ENCODE results near the gene RBM33. TPM values are rescaled to one million over a fixed set of nuclear protein-coding genes. Genes with fewer than 3 reads are reported as not detected.

Gene RBM33
- total RNA-seq, 1 donor from 2014 or later, result 73.2 TPM

GRCh38 chr7:155763122-155763521, 118.7 kb downstream of the RBM33 start:
- no peaks in the 10 kb centered on the region for H3K27me3 Mint-ChIP-seq (ENCODE audit: low read depth)
- H3K4me3 Mint-ChIP-seq, result no peak overlapping the region
- no peak for DNase-seq (ENCODE audit: low read depth, low spot score)
- H3K9me3 Mint-ChIP-seq, result no peaks in the 10 kb centered on the region
- peaks cover 23% of the 10 kb centered on the region for H3K36me3 Mint-ChIP-seq (ENCODE audit: low read depth)
- TF ChIP-seq CTCF (conservative IDR thresholded peaks at IDR 0.05), result no peak
- H3K27ac Mint-ChIP-seq (ENCODE audit: unreplicated experiment), result no peak overlapping the region
- peaks cover 14% of the 10 kb centered on the region for H3K4me1 Mint-ChIP-seq

GRCh38 chr7:155763691-155764437, 119.4 kb downstream of the RBM33 start:
- H3K27me3 Mint-ChIP-seq (ENCODE audit: low read depth), result no peaks in the 10 kb centered on the region
- H3K36me3 Mint-ChIP-seq (ENCODE audit: low read depth), result peaks cover 24% of the 10 kb centered on the region
- no peak for TF ChIP-seq CTCF (conservative IDR thresholded peaks at IDR 0.05)
- peaks cover 14% of the 10 kb centered on the region for H3K4me1 Mint-ChIP-seq
- DNase-seq (ENCODE audit: low read depth, low spot score), result no peak
- no peak overlapping the region for H3K4me3 Mint-ChIP-seq
- H3K27ac Mint-ChIP-seq (ENCODE audit: unreplicated experiment), result peak overlapping the region; percentile 64
- H3K9me3 Mint-ChIP-seq, result no peaks in the 10 kb centered on the region

GRCh38 chr7:155764438-155764793, 120.0 kb downstream of the RBM33 start:
- Mint-ChIP-seq H3K27me3 (ENCODE audit: low read depth) (no peaks in the 10 kb centered on the region), H3K36me3 (ENCODE audit: low read depth) (peaks cover 23% of the 10 kb centered on the region), H3K27ac (ENCODE audit: unreplicated experiment) (no peak overlapping the region), H3K4me1 (peaks cover 14% of the 10 kb centered on the region), H3K4me3 (no peak overlapping the region), H3K9me3 (no peaks in the 10 kb centered on the region)
- TF ChIP-seq CTCF (conservative IDR thresholded peaks at IDR 0.05), result no peak
- DNase-seq (ENCODE audit: low read depth, low spot score), result no peak

GRCh38 chr7:155765458-155765857, 121.0 kb downstream of the RBM33 start:
- no peak overlapping the region for H3K4me3 Mint-ChIP-seq

GRCh38 chr7:155766386-155766785, 121.9 kb downstream of the RBM33 start:
- H3K4me3 Mint-ChIP-seq, result no peak overlapping the region
- peaks cover 14% of the 10 kb centered on the region for H3K4me1 Mint-ChIP-seq
- no peak for TF ChIP-seq CTCF (conservative IDR thresholded peaks at IDR 0.05)
- H3K9me3 Mint-ChIP-seq, result no peaks in the 10 kb centered on the region
- no peaks in the 10 kb centered on the region for H3K27me3 Mint-ChIP-seq (ENCODE audit: low read depth)
- no peak overlapping the region for H3K27ac Mint-ChIP-seq (ENCODE audit: unreplicated experiment)
- DNase-seq (ENCODE audit: low read depth, low spot score), result no peak
- H3K36me3 Mint-ChIP-seq (ENCODE audit: low read depth), result peaks cover 16% of the 10 kb centered on the region

More at GRCh38 chr7:155765458-155765857, 121.0 kb downstream of the RBM33 start:
- no peak for DNase-seq (ENCODE audit: low read depth, low spot score)
- Mint-ChIP-seq H3K9me3 (no peaks in the 10 kb centered on the region), H3K36me3 (ENCODE audit: low read depth) (peaks cover 16% of the 10 kb centered on the region), H3K4me1 (peaks cover 14% of the 10 kb centered on the region), H3K27ac (ENCODE audit: unreplicated experiment) (no peak overlapping the region), H3K27me3 (ENCODE audit: low read depth) (no peaks in the 10 kb centered on the region)
- TF ChIP-seq CTCF (conservative IDR thresholded peaks at IDR 0.05), result no peak

Measured in neural crest cell (in vitro differentiated cells).